ENCODE results near the gene DCLK1.

The DCLK1 gene

DNA sequence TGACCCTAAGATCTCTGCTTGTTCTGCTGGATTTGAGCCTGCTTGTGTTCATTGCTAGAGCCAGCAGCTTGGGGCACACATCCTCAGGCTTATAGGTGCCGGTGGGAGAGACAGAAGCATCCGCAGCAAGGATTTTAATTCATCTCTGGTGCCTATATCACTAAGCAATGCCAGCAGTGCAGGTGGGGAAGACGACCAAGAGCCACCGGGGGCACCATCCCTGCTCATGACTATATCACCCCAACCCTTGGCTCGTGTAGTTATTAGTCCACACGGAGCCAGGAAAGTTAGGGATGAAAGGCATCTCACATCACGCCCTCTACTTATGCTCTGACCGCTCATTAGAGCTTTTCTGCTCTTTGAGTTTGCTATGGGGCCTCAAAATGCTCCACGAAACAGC lies 298.2 kb downstream of the DCLK1 start:
- DNase-seq (ENCODE audit: low spot score), result no peak
- ChIA-PET POLR2A (ENCODE audit: low non-redundant PET) (no interaction called here), CTCF (no interaction called here)
- no peak overlapping the region for H3K27ac ChIP-seq
- TF ChIP-seq CTCF (conservative IDR thresholded peaks at IDR 0.05; ENCODE audit: low read depth), result no peak

DNA sequence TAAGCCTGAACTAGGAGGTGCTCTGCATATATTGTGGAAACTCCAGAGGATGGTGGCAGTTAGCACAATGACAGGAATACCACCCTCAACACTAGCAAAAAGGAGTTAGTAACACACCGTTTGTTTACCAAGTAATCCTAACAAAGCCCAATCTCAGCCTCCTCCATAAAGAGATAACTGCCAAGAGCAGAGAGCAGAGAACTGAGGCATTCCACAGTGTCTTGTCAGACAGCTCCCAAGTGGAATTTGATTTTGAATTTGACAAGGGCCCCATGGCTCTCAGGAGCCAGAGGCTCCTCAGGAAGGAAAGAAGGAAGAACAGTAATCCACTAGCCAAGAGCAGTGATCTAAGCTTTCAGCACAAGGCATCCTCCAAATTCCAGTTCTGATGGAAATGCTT lies 298.6 kb downstream of the DCLK1 start:
- H3K27ac ChIP-seq, result no peak overlapping the region
- CTCF ChIA-PET, result no interaction called here
- no peak for DNase-seq (ENCODE audit: low spot score)
- TF ChIP-seq CTCF (conservative IDR thresholded peaks at IDR 0.05; ENCODE audit: low read depth), result no peak
- POLR2A ChIA-PET (ENCODE audit: low non-redundant PET), result no interaction called here

DNA sequence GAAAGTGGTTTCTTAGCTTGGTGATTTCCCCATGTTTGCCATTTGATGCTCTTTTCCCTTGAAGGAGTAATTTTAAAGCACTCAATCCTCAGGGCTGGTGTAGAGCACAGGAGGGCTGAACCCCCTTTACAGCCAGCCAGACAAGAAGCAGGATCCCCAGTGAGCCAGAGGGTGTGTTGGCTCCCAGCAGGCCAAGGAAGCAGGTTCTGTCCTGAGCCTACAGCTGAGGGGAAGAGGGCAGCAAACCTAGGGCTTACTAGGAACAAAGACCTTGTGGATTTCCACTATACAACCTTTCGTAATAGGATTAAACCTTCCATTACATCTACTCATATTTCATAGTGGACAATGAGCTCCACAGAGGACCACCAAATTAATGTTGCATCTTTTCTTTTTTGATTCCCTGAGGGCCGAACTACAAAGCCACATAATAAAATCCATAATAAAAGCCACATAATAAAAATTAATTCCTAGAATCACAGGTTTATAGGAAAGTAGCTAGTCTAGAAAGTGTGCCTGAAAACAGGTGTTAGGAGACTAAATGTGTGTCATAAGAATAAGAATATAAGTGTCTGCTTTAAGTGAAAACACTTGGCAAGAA lies 300.2 kb downstream of the DCLK1 start:
- ChIA-PET CTCF (interaction anchor here (0.5 to 0.7 kb wide), 3 partner anchors 10 to 1831 kb away, joined by 3 to 4 read pairs (median 3); no protein-coding TSS in a partner anchor), POLR2A (ENCODE audit: low non-redundant PET) (no interaction called here)
- no peak for DNase-seq (ENCODE audit: low spot score)
- no peak for TF ChIP-seq CTCF (conservative IDR thresholded peaks at IDR 0.05; ENCODE audit: low read depth)
- H3K27ac ChIP-seq, result no peak overlapping the region

DNA sequence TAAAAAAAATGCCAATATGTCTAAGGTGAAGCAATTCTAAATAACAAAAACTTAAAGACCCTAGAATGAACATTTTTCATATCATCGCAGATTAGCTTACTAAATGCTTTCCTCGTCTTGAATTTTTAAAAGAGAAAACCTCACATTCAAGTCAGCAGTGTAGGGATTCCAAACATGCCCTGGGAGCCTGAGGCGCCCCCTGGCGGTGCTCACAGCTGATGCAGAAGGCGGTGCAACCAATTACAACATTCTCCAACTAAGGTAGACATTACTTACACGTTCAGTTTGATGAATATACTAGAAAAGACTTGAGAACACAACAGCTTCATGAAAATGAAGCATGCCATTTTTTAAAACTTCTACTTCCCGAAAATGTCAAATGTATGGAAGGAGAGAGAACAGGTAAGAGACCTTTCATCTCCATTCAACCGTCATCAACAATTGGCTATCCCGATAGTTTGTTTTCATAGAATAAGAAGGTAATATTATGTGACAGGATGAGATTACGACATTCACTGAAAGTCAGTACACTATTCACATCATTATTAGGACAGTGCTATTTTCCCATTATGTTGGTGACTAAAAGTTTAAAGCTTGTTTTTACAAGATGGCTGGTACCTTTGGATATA lies 304.4 kb downstream of the DCLK1 start:
- CTCF ChIA-PET, result interaction anchor here (0.6 kb wide), 2 partner anchors 111 to 127 kb away, joined by 3 to 5 read pairs; no protein-coding TSS in a partner anchor

DNA sequence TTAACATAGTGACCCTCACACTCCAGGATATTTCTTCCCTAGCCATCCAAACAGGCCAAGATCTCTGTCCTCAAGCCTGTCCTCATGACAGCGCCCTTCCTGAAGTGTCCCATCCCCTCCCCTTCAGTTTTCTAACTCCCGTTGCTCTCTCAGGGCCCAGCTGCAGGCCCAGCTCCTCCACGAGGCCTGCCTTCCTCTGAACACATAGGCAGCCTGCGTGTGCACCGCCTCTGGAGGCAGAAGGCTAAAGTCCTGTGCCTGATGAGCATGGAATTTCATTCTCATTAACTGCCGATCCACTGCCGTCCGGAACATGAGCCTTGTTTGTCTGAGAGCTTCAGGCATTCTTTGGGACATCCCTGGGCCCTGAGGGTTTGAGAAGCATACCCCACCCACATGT lies 306.4 kb downstream of the DCLK1 start:
- ChIA-PET CTCF (no interaction called here), POLR2A (ENCODE audit: low non-redundant PET) (no interaction called here)
- TF ChIP-seq CTCF (conservative IDR thresholded peaks at IDR 0.05; ENCODE audit: low read depth), result no peak
- no peak overlapping the region for H3K27ac ChIP-seq
- DNase-seq (ENCODE audit: low spot score), result no peak

More for the DNA sequence above, 304.4 kb downstream of the DCLK1 start:
- no peak for DNase-seq (ENCODE audit: low spot score)
- TF ChIP-seq CTCF (conservative IDR thresholded peaks at IDR 0.05; ENCODE audit: low read depth), result no peak
- POLR2A ChIA-PET (ENCODE audit: low non-redundant PET), result no interaction called here
- no peak overlapping the region for H3K27ac ChIP-seq

- no peak for TF ChIP-seq CTCF (conservative IDR thresholded peaks at IDR 0.05; ENCODE audit: low read depth)
Measured at GRCh38 chr13:35824395-35824794, 306.8 kb downstream of the DCLK1 start.

More at GRCh38 chr13:35824395-35824794, 306.8 kb downstream of the DCLK1 start:
- ChIA-PET CTCF (no interaction called here), POLR2A (ENCODE audit: low non-redundant PET) (no interaction called here)
- DNase-seq (ENCODE audit: low spot score), result no peak
- no peak overlapping the region for H3K27ac ChIP-seq

Data from RWPE1 (cell line).